KMS-11 (cell line): ENCODE measurements around the gene CORO2B.

Experiments
- H2AFZ ChIP-seq: fragments of 200-600 bp; sonication (generic); 2 replicates; pipeline ENCODE4 v1.6.1; 2016; ENCODE audit warnings: antibody characterized with exemption, mixed run types, low read depth
- H3K27ac ChIP-seq: fragments of 200-600 bp; sonication (generic); 2 replicates; pipeline ENCODE4 v1.6.1; 2016; ENCODE audit warnings: mild to moderate bottlenecking, mixed run types
- H3K27me3 ChIP-seq: fragments of 200-600 bp; sonication (generic); 2 replicates; pipeline ENCODE4 v1.6.1; 2017; ENCODE audit warnings: mild to moderate bottlenecking, low read depth, mixed run types, moderate library complexity; ENCODE audit not compliant: insufficient read depth
- H3K36me3 ChIP-seq: fragments of 200-600 bp; sonication (generic); 2 replicates; pipeline ENCODE4 v1.6.1; 2017; ENCODE audit warnings: mild to moderate bottlenecking, mixed run types; ENCODE audit not compliant: insufficient read depth
- H3K4me1 ChIP-seq: fragments of 200-600 bp; sonication (generic); 2 replicates; pipeline ENCODE4 v1.6.1; 2016; ENCODE audit warnings: mild to moderate bottlenecking, low read depth, mixed run types; ENCODE audit not compliant: poor library complexity, severe bottlenecking
- H3K4me2 ChIP-seq: fragments of 200-600 bp; sonication (generic); 2 replicates; pipeline ENCODE4 v1.7.0; 2016; ENCODE audit warnings: mild to moderate bottlenecking, mixed run types
- H3K4me3 ChIP-seq: fragments of 200-600 bp; sonication (generic); IDR thresholded peaks from 2 replicates; pipeline ENCODE4 v1.6.1; 2017; ENCODE audit warnings: low read depth, low read length, mixed read lengths; ENCODE audit not compliant: insufficient read depth
- H3K79me2 ChIP-seq: fragments of 200-600 bp; sonication (generic); 2 replicates; pipeline ENCODE4 v1.6.1; 2016; ENCODE audit warnings: low read depth, mixed run types; ENCODE audit not compliant: insufficient read depth
- H3K9ac ChIP-seq: fragments of 200-600 bp; sonication (generic); 2 replicates; pipeline ENCODE4 v1.6.1; 2016; ENCODE audit warnings: mild to moderate bottlenecking, mixed run types
- H4K20me1 ChIP-seq: fragments of 200-600 bp; sonication (generic); 2 replicates; pipeline ENCODE4 v1.6.1; 2016; ENCODE audit warnings: mild to moderate bottlenecking, mixed run types; ENCODE audit not compliant: insufficient read depth
- TF ChIP-seq, protein P1 (sequence below): fragments of 200-600 bp; sonication (generic); conservative IDR thresholded peaks from 2 replicates; pipeline ENCODE4 v1.6.1; 2017; ENCODE audit warnings: low read depth, mild to moderate bottlenecking, antibody characterized with exemption, low read length, moderate library complexity, mixed read lengths

CORO2B gene

DNA sequence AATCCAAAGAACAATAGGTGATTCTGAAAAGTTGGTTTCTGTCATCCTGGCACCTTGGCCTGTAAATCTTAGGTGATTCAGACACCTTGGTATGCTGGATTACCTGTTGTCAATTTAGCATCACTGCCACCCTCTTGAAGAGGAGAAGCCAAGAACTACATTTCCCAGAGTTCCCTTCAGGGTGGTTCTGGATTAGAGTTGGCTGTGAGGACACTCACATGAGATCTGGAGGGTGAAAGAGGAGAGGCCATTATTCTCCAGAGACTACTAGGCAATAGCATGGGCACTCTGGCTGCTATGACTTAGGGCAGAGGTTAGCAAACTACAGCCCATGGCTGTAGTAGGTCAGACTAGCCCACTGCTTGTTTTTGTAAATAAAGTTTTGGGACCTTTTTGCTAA lies 41.7 kb upstream of the CORO2B start:
- Histone ChIP-seq H3K36me3 (no peaks in the 10 kb centered on the region), H3K27ac (no peak overlapping the region), H3K27me3 (no peaks in the 10 kb centered on the region), H3K9ac (no peak overlapping the region), H3K79me2 (no peaks in the 10 kb centered on the region), H3K4me3 (no peak overlapping the region), H3K4me1 (peaks cover 9% of the 10 kb centered on the region), H2AFZ (no peak overlapping the region), H3K4me2 (no peak overlapping the region), H4K20me1 (no peaks in the 10 kb centered on the region)
- TF ChIP-seq, protein P1, sequence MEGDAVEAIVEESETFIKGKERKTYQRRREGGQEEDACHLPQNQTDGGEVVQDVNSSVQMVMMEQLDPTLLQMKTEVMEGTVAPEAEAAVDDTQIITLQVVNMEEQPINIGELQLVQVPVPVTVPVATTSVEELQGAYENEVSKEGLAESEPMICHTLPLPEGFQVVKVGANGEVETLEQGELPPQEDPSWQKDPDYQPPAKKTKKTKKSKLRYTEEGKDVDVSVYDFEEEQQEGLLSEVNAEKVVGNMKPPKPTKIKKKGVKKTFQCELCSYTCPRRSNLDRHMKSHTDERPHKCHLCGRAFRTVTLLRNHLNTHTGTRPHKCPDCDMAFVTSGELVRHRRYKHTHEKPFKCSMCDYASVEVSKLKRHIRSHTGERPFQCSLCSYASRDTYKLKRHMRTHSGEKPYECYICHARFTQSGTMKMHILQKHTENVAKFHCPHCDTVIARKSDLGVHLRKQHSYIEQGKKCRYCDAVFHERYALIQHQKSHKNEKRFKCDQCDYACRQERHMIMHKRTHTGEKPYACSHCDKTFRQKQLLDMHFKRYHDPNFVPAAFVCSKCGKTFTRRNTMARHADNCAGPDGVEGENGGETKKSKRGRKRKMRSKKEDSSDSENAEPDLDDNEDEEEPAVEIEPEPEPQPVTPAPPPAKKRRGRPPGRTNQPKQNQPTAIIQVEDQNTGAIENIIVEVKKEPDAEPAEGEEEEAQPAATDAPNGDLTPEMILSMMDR = no peak

DNA sequence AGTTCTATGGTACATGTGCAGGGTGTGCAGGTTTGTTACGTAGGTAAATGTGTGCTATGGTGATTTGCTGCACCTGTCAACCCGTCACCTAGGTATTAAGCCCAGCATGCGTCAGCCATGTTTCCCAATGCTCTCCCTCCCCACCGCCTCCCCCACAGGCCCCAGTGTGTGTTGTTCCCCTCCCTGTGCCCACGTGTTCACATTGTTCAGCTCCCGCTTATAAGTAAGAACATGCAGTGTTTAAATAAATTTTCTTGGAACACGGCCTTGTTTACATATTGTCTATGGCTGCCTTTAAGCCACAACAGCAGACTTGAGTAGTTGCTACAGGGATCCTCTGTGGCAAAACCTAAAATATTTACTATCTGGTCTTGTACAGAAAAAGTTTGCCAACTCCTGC lies 41.3 kb upstream of the CORO2B start:
- Histone ChIP-seq H3K4me2 (no peak overlapping the region), H4K20me1 (no peaks in the 10 kb centered on the region), H3K27me3 (no peaks in the 10 kb centered on the region), H3K36me3 (no peaks in the 10 kb centered on the region), H3K4me1 (peaks cover 9% of the 10 kb centered on the region), H3K4me3 (no peak overlapping the region), H3K79me2 (no peaks in the 10 kb centered on the region), H3K9ac (no peak overlapping the region), H3K27ac (no peak overlapping the region), H2AFZ (no peak overlapping the region)
- TF ChIP-seq, protein P1 = no peak

DNA sequence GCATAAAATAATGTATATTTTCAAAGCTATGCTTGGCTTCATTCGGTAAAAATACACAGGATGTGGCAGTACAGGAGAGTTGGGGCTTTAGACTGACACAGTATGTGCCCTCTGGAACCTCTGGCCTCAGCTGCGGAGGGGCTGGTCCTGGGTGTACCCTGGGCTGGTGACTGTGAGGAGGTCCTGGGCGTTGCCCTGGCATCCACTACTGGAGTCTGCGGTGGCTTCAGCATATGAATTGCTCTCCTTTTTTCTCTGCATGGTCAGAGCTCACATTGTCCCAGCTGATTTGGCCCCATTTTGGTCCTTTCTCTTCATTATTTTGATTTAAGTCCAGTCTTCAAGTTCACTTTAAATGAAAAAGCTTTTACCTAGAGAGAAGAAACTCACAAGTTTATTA lies 40.5 kb upstream of the CORO2B start:
- no peak overlapping the region for H3K9ac ChIP-seq
- no peak overlapping the region for H2AFZ ChIP-seq
- no peaks in the 10 kb centered on the region for H4K20me1 ChIP-seq
- H3K4me3 ChIP-seq = no peak overlapping the region
- H3K79me2 ChIP-seq = no peaks in the 10 kb centered on the region
- H3K27ac ChIP-seq = no peak overlapping the region
- no peak overlapping the region for H3K4me2 ChIP-seq
- TF ChIP-seq, protein P1 = no peak
- H3K27me3 ChIP-seq = no peaks in the 10 kb centered on the region
- no peaks in the 10 kb centered on the region for H3K36me3 ChIP-seq
- H3K4me1 ChIP-seq = peaks cover 9% of the 10 kb centered on the region

DNA sequence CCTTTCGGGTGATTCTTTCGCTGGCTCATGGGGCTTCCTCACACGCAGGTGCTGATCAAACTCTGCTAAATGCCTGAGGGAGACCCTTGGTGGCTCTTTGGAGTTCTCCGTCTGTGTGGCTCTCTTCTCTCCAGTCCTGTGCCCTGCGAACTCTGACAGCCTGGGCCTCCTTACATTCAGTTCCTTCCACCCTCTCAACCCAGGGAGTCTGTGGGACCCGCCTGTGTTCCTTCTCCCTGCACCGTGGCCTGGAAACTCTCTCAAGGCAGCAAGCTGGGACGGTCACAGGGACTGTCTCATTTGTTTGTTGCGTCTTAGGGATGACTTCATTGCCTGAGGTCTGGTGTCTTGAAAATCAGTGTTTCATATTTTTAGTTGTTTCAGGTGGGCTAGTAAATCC lies 37.0 kb upstream of the CORO2B start:
- Histone ChIP-seq H3K79me2 (no peaks in the 10 kb centered on the region), H3K4me2 (no peak overlapping the region), H3K4me3 (no peak overlapping the region), H3K36me3 (no peaks in the 10 kb centered on the region), H2AFZ (no peak overlapping the region), H3K9ac (no peak overlapping the region), H4K20me1 (no peaks in the 10 kb centered on the region), H3K27me3 (no peaks in the 10 kb centered on the region), H3K27ac (no peak overlapping the region), H3K4me1 (peaks cover 1% of the 10 kb centered on the region)
- TF ChIP-seq, protein P1 = no peak
